HCT116 (cell line): Measurements from ENCODE around the gene ITGA11. TPM values are rescaled to one million over a fixed set of nuclear protein-coding genes. Genes with fewer than 3 reads are reported as not detected.

Source experiments
- ATAC-seq: fragments of 200-7000 bp; cut with Tn5 transposase; 2 replicates; pipeline ENCODE4 v1.9.1; 2020; ENCODE audit warnings: mild to moderate bottlenecking, moderate library complexity
- BruUV-seq: library from RNA; stranded (reverse); fragments of 400-500 nt; replicated peaks from 2 replicates; lab custom pipeline; 2021; lab: Mats Ljungman, UMichigan
- CTCF ChIA-PET: fragments of 300-600 bp; sonication (Branson Sonifier 250); formaldehyde crosslinking; loops from one replicate; lab custom pipeline; 2021; ENCODE audit warnings: antibody characterized with exemption; lab: Charles Lee
- POLR2A ChIA-PET: fragments of 300-600, 350-600 bp; sonication (Branson Sonifier 250); formaldehyde crosslinking; loops from one replicate; lab custom pipeline; 2021; ENCODE audit warnings: antibody characterized with exemption; lab: Charles Lee
- RAD21 ChIA-PET, 2 experiments: fragments of 300-600 bp; sonication (Branson Sonifier 250); formaldehyde crosslinking; loops; one replicate each; lab custom pipeline; 2023; ENCODE audit warnings: low total read pairs in 2 of 2; ENCODE audit not compliant: uncharacterized antibody in 2 of 2, unreplicated experiment in 2 of 2, low non-redundant PET in 1 of 2; lab: Charles Lee
- DNase-seq: peaks from one replicate; pipeline ENCODE4 v3.0.0-alpha.2; 2010; ENCODE audit warnings: low read depth, low spot score
- H2AFZ ChIP-seq: fragments of 200-600 bp; shearing (Covaris generic), sonication (generic); 2 replicates; pipeline ENCODE4 v1.6.1; 2017; ENCODE audit warnings: low read depth, mixed run types, mixed read lengths, antibody characterized with exemption, low read length; ENCODE audit not compliant: poor library complexity, severe bottlenecking
- H3K27ac ChIP-seq: 2 replicates; pipeline ENCODE4 v1.5.1; 2012; ENCODE audit warnings: low read depth, low read length
- H3K27me3 ChIP-seq: fragments of 200-600 bp; sonication (generic); 2 replicates; pipeline ENCODE4 v1.6.1; 2016; ENCODE audit warnings: mixed run types, low read length, mixed read lengths; ENCODE audit not compliant: insufficient read depth
- H3K36me3 ChIP-seq, 2 experiments: fragments of 200-500 bp in 1 of 2; fragments of 200-600 bp in 1 of 2; sonication (Bioruptor generic) in 1 of 2; sonication (generic) in 1 of 2; 2 replicates each; pipeline versions ENCODE4 v1.5.1 to v1.6.1; 2014 to 2016; ENCODE audit warnings: low read length in 2 of 2, inconsistent platforms in 1 of 2, mixed read lengths in 1 of 2, mixed run types in 1 of 2; ENCODE audit not compliant: insufficient read depth in 2 of 2, control insufficient read depth in 1 of 2
- H3K4me1 ChIP-seq, 2 experiments: fragments of 200-600 bp in 1 of 2; sonication (generic) in 1 of 2; 2 replicates each; pipeline versions ENCODE4 v1.5.1 to v1.6.1; 2012 to 2017; ENCODE audit warnings: low read length in 2 of 2, inconsistent platforms in 1 of 2, mild to moderate bottlenecking in 1 of 2, mixed read lengths in 1 of 2, mixed run types in 1 of 2, moderate library complexity in 1 of 2; ENCODE audit not compliant: insufficient read depth in 2 of 2, control insufficient read depth in 1 of 2
- H3K4me2 ChIP-seq: fragments of 200-600 bp; sonication (generic); 2 replicates; pipeline ENCODE4 v1.6.1; 2017; ENCODE audit warnings: mixed run types, low read length, mixed read lengths
- H3K4me3 ChIP-seq, 2 experiments: fragments of 200-600 bp in 1 of 2; sonication (generic) in 1 of 2; replicated peaks in 1 of 2; 2 replicates each; pipeline ENCODE4 v1.5.1; 2011 to 2016; ENCODE audit warnings: low read length in 2 of 2, control low read depth in 1 of 2, low read depth in 1 of 2, mild to moderate bottlenecking in 1 of 2, mixed read lengths in 1 of 2, mixed run types in 1 of 2
- H3K79me2 ChIP-seq: fragments of 200-600 bp; sonication (generic); 2 replicates; pipeline ENCODE4 v1.6.1; 2017; ENCODE audit warnings: mild to moderate bottlenecking, mixed run types, low read length, moderate library complexity, mixed read lengths; ENCODE audit not compliant: insufficient read depth
- H3K9ac ChIP-seq: fragments of 200-600 bp; sonication (generic); 2 replicates; pipeline ENCODE4 v1.6.1; 2016; ENCODE audit warnings: low read length, mixed read lengths
- H3K9me2 ChIP-seq: fragments of 200-600 bp; sonication (generic), shearing (Covaris generic); 2 replicates; pipeline ENCODE4 v1.6.1; 2017; ENCODE audit warnings: mixed run types, mild to moderate bottlenecking, moderate library complexity; ENCODE audit not compliant: insufficient read depth
- H3K9me3 ChIP-seq, 2 experiments: fragments of 200-500 bp in 1 of 2; fragments of 200-600 bp in 1 of 2; sonication (Bioruptor generic) in 1 of 2; sonication (generic) in 1 of 2; 2 replicates each; pipeline ENCODE4 v1.6.1; 2014 to 2017; ENCODE audit warnings: low read length in 2 of 2, mixed read lengths in 2 of 2, inconsistent platforms in 1 of 2, low read depth in 1 of 2, mild to moderate bottlenecking in 1 of 2, mixed run types in 1 of 2, moderate library complexity in 1 of 2; ENCODE audit not compliant: control insufficient read depth in 1 of 2, insufficient read depth in 1 of 2
- H4K20me1 ChIP-seq: fragments of 200-600 bp; sonication (generic), shearing (Covaris generic); 2 replicates; pipeline ENCODE4 v1.6.1; 2017; ENCODE audit warnings: mixed run types, mild to moderate bottlenecking, moderate library complexity; ENCODE audit not compliant: insufficient read depth
- CEBPB ChIP-seq: IDR thresholded peaks from 2 replicates; pipeline ENCODE4 v1.6.1; 2012; ENCODE audit warnings: low read depth
- EZH2 ChIP-seq: fragments of 200-600 bp; sonication (generic); IDR thresholded peaks from 2 replicates; pipeline ENCODE4 v1.6.1; 2017; ENCODE audit warnings: antibody characterized with exemption, mixed run types
- EZH2phosphoT487 ChIP-seq: fragments of 200-600 bp; IDR thresholded peaks from 2 replicates; pipeline ENCODE4 v1.6.1; 2018; ENCODE audit warnings: antibody characterized with exemption, borderline replicate concordance
- POLR2AphosphoS5 ChIP-seq: IDR thresholded peaks from 2 replicates; pipeline ENCODE4 v1.6.1; 2011; ENCODE audit warnings: mild to moderate bottlenecking, low read depth, low read length, moderate library complexity
- SP1 ChIP-seq: IDR thresholded peaks from 2 replicates; pipeline ENCODE4 v1.6.1; 2012; ENCODE audit warnings: low read depth
- TCF7L2 ChIP-seq: IDR thresholded peaks from 2 replicates; pipeline ENCODE4 v1.7.0; 2011; ENCODE audit warnings: borderline replicate concordance, inconsistent platforms; ENCODE audit not compliant: insufficient read depth, insufficient read length; ENCODE audit errors: extremely low read depth
- YY1 ChIP-seq: IDR thresholded peaks from 2 replicates; pipeline ENCODE4 v1.6.1; 2011; ENCODE audit warnings: low read length, low read depth, moderate library complexity, mild to moderate bottlenecking; ENCODE audit not compliant: insufficient replicate concordance; ENCODE audit errors: extremely low read depth
- ZNF274 ChIP-seq: fragments of 200-500 bp; sonication (Bioruptor generic); IDR thresholded peaks from 2 replicates; pipeline ENCODE4 v1.6.1; 2014; ENCODE audit warnings: mild to moderate bottlenecking, low read depth, low read length, inconsistent platforms
- intact Hi-C: fragments of 100-400 bp; cut with micrococcal nuclease; formaldehyde crosslinking; loops from 2 replicates; pipeline ENCODE4 v1.10.0; 2022
- total RNA-seq: library from RNA; stranded (reverse); gene quantifications from one replicate; pipeline ENCODE4 v1.2.1, GENCODE V29; 2021; ENCODE audit not compliant: unreplicated experiment
- TF ChIP-seq, protein P1 (sequence below): IDR thresholded peaks from 2 replicates; pipeline ENCODE4 v1.6.1; 2011; ENCODE audit warnings: mild to moderate bottlenecking, low read length, moderate library complexity; ENCODE audit not compliant: insufficient replicate concordance; ENCODE audit errors: extremely low read depth
- TF ChIP-seq, protein P2 (sequence below), 3 experiments: fragments of 200-600 bp in 1 of 3; sonication (generic) in 1 of 3; IDR thresholded peaks in 2 of 3; conservative IDR thresholded peaks in 1 of 3; 2 replicates each; pipeline ENCODE4 v1.5.1; 2012 to 2017; ENCODE audit warnings: low read depth in 2 of 3, low read length in 2 of 3, antibody characterized with exemption in 1 of 3, borderline replicate concordance in 1 of 3, control low read depth in 1 of 3, mild to moderate bottlenecking in 1 of 3, mixed read lengths in 1 of 3, mixed run types in 1 of 3, moderate library complexity in 1 of 3; ENCODE audit not compliant: insufficient read depth in 1 of 3
- TF ChIP-seq, protein P3 (sequence below): IDR thresholded peaks from 2 replicates; pipeline ENCODE4 v1.6.1; 2012

ITGA11 gene
- total RNA-seq, 1 experiment from 2014 or later: not detected

DNA sequence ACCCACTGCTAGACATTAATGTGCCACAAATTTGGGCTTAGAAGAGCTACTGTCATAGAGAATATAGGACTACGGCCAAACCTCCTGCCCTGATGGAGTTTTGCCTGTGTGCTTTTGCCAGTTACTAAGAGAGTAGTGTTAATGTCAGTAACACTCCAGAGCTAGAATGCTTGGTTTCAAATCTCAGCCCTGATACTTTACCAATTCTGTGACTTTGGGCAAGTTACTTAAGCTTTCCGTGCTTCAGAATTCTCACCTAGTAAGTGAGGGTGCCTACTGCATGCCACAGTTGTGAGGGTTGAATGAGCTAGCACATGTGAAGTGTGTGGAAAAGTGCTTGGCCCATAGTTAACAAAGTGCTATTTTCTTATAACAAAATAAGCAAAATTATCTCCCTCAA is 10.9 kb upstream of the ITGA11 start:
- RAD21 ChIA-PET: no interaction called here
- no peak overlapping the region for H3K4me2 ChIP-seq
- H3K9me3 ChIP-seq: peaks cover 0 to 4% of the 10 kb centered on the region in 2 experiments; a peak in 1 of 4 replicates
- no peaks in the 10 kb centered on the region for H3K79me2 ChIP-seq
- BruUV-seq: no TSS peak
- peaks cover 13% of the 10 kb centered on the region; the same call in 1 of the 2 replicates for H3K27me3 ChIP-seq
- POLR2A ChIA-PET: no interaction called here
- no peak for TF ChIP-seq EZH2
- no peak for TF ChIP-seq YY1
- TF ChIP-seq, protein P1, sequence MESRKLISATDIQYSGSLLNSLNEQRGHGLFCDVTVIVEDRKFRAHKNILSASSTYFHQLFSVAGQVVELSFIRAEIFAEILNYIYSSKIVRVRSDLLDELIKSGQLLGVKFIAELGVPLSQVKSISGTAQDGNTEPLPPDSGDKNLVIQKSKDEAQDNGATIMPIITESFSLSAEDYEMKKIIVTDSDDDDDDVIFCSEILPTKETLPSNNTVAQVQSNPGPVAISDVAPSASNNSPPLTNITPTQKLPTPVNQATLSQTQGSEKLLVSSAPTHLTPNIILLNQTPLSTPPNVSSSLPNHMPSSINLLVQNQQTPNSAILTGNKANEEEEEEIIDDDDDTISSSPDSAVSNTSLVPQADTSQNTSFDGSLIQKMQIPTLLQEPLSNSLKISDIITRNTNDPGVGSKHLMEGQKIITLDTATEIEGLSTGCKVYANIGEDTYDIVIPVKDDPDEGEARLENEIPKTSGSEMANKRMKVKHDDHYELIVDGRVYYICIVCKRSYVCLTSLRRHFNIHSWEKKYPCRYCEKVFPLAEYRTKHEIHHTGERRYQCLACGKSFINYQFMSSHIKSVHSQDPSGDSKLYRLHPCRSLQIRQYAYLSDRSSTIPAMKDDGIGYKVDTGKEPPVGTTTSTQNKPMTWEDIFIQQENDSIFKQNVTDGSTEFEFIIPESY: no peak
- TF ChIP-seq SP1: no peak
- no peak for TF ChIP-seq EZH2phosphoT487
- no peak for TF ChIP-seq CEBPB
- TF ChIP-seq, protein P2, sequence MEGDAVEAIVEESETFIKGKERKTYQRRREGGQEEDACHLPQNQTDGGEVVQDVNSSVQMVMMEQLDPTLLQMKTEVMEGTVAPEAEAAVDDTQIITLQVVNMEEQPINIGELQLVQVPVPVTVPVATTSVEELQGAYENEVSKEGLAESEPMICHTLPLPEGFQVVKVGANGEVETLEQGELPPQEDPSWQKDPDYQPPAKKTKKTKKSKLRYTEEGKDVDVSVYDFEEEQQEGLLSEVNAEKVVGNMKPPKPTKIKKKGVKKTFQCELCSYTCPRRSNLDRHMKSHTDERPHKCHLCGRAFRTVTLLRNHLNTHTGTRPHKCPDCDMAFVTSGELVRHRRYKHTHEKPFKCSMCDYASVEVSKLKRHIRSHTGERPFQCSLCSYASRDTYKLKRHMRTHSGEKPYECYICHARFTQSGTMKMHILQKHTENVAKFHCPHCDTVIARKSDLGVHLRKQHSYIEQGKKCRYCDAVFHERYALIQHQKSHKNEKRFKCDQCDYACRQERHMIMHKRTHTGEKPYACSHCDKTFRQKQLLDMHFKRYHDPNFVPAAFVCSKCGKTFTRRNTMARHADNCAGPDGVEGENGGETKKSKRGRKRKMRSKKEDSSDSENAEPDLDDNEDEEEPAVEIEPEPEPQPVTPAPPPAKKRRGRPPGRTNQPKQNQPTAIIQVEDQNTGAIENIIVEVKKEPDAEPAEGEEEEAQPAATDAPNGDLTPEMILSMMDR (IDR thresholded peaks at IDR 0.05 in 2 of 3, conservative IDR thresholded peaks at IDR 0.05 in 1 of 3; ENCODE audit: borderline replicate concordance in 1 of 3, insufficient read depth in 1 of 3, low read depth in 2 of 3, low read length in 2 of 3): no peak
- no peak for TF ChIP-seq ZNF274
- no peak for TF ChIP-seq TCF7L2
- TF ChIP-seq POLR2AphosphoS5: no peak
- TF ChIP-seq, protein P3, sequence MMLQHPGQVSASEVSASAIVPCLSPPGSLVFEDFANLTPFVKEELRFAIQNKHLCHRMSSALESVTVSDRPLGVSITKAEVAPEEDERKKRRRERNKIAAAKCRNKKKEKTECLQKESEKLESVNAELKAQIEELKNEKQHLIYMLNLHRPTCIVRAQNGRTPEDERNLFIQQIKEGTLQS: no peak
- no peak for DNase-seq
- no peak overlapping the region for H3K9ac ChIP-seq
- H3K9me2 ChIP-seq: no peaks in the 10 kb centered on the region
- CTCF ChIA-PET: interaction anchor here (1.0 kb wide), 1 partner anchor 137 kb away, joined by 3 read pairs; no protein-coding TSS in a partner anchor
- H3K4me1 ChIP-seq: peaks cover 0 to 5% of the 10 kb centered on the region in 2 experiments; a peak in 2 of 4 replicates
- intact Hi-C loops: no loop called here
- ATAC-seq: no peak
- no peaks in the 10 kb centered on the region for H3K36me3 ChIP-seq
- no peak overlapping the region for H3K27ac ChIP-seq
- H4K20me1 ChIP-seq: no peaks in the 10 kb centered on the region
- no peak overlapping the region for H2AFZ ChIP-seq
- no peak overlapping the region for H3K4me3 ChIP-seq
